ENCODE data around the gene PDE11A.

DNA sequence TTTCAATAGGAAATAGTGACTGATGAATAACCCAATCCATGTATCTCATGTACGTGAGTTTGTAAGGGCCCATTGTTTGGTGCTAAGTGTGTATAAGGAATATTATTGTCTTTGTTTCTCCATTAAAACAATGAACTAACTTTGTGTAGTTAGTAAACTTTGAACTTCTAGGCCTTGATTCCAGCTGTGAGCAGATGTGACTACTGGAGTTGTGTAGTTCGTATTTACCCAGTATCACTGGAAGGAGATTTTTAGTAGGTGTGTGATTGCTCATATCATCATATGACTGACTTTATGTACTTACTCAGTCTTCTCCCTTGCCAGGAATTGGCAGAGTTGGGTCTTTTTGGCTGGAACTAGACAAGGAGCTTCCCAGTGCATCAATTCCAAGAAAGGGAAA, 452.6 kb downstream of the PDE11A start:
- no peak for TF ChIP-seq POLR2A (IDR thresholded peaks at IDR 0.05; ENCODE audit: low read length)
- no peak for TF ChIP-seq GATA1 (IDR thresholded peaks at IDR 0.05; ENCODE audit: low read depth, low read length)
